MM.1S (cell line): ENCODE measurements around the gene CSTF3.
"Not testable (repeated sequence)": the region's sequence is repeated elsewhere in the genome, so short reads cannot be mapped to it uniquely, and the experiment has no call there.

Source experiments
- CTCF ChIP-seq: fragments of 300-600 bp; sonication (generic); IDR thresholded peaks from 2 replicates; pipeline ENCODE4 v1.5.1; 2016; ENCODE audit warnings: antibody characterized with exemption, low read length, mixed read lengths
- EZH2phosphoT487 ChIP-seq: fragments of 300-600 bp; sonication (generic); IDR thresholded peaks from 2 replicates; pipeline ENCODE4 v1.6.1; 2018; ENCODE audit warnings: antibody characterized with exemption, low read length

- not testable (repeated sequence) for TF ChIP-seq CTCF, EZH2phosphoT487
These were observed 38.6 kb downstream of the CSTF3 start for GRCh38 chr11:33122696-33123095.
